HAP-1 (cell line): ENCODE measurements around the gene C16orf86.

Experiments
- DNase-seq, 2 experiments: peaks; one replicate each; pipeline ENCODE4 v3.0.0-alpha.2; 2016 to 2020; ENCODE audit warnings: low spot score in 2 of 2
- H3K27me3 ChIP-seq: fragments of 250-450 bp; sonication (Bioruptor Pico); 2 replicates; pipeline ENCODE4 v1.5.1; 2020; ENCODE audit warnings: low read depth, mild to moderate bottlenecking, moderate library complexity
- H3K36me3 ChIP-seq: fragments of 250-450 bp; sonication (Bioruptor Pico); replicated peaks from 2 replicates; pipeline ENCODE4 v1.5.1; 2020; ENCODE audit warnings: mild to moderate bottlenecking
- H3K4me1 ChIP-seq: fragments of 250-450 bp; sonication (Bioruptor Pico); 2 replicates; pipeline ENCODE4 v1.5.1; 2020; ENCODE audit warnings: mild to moderate bottlenecking
- H3K4me3 ChIP-seq: fragments of 250-450 bp; sonication (Bioruptor Pico); 2 replicates; pipeline ENCODE4 v1.5.1; 2020; ENCODE audit warnings: mild to moderate bottlenecking, moderate library complexity
- H3K9me3 ChIP-seq: fragments of 250-450 bp; sonication (Bioruptor Pico); 2 replicates; pipeline ENCODE4 v1.5.1; 2020; ENCODE audit warnings: mild to moderate bottlenecking, moderate library complexity
- in situ Hi-C: fragments of 300-500 bp; cut with MboI; formaldehyde crosslinking; loops from 3 replicates; pipeline ENCODE4 v1.14.3; 2020; ENCODE audit warnings: low sequenced_read_pairs, inconsistent platforms, mixed read lengths

Gene C16orf86

GRCh38 chr16:67704110-67704509 is 37.5 kb downstream of the C16orf86 start:
- DNase-seq, result no peak
- in situ Hi-C loops, result no loop called here
- peaks cover 6% of the 10 kb centered on the region; the same call in 1 of the 2 replicates for H3K4me1 ChIP-seq
- H3K4me3 ChIP-seq, result no peak overlapping the region
- H3K27me3 ChIP-seq, result no peaks in the 10 kb centered on the region
- no peaks in the 10 kb centered on the region; the same call in 1 of the 2 replicates for H3K9me3 ChIP-seq
- no peaks in the 10 kb centered on the region for H3K36me3 ChIP-seq

DNA sequence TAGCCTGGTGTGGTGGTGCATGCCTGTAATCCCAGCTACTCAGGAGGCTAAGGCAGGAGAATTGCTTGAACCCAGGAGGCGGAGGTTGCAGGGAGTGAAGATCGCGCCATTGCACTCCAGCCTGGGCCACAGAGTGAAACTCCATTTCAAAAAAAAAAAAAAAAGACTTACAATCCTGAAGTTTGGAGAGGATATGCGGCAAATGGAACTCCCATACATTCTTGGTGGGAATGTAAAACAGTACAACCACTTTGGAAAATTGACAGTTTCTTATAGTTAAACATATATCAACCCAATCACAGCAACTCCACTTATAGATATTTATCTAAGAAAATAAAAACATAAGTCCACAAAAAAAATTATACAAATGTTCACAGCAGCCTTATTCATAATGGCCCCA is 40.6 kb downstream of the C16orf86 start:
- H3K9me3 ChIP-seq, result no peaks in the 10 kb centered on the region
- no peak for DNase-seq
- in situ Hi-C loops, result no loop called here

GRCh38 chr16:67707790-67708189 is 41.2 kb downstream of the C16orf86 start:
- Histone ChIP-seq H3K4me1 (peaks cover 12% of the 10 kb centered on the region), H3K4me3 (no peak overlapping the region), H3K27me3 (no peaks in the 10 kb centered on the region), H3K36me3 (no peaks in the 10 kb centered on the region), H3K9me3 (no peaks in the 10 kb centered on the region)
- in situ Hi-C loops, result no loop called here
- no peak for DNase-seq

More for the DNA sequence above, 40.6 kb downstream of the C16orf86 start:
- no peaks in the 10 kb centered on the region for H3K27me3 ChIP-seq
- peaks cover 12% of the 10 kb centered on the region for H3K4me1 ChIP-seq
- no peaks in the 10 kb centered on the region for H3K36me3 ChIP-seq
- no peak overlapping the region for H3K4me3 ChIP-seq

DNA sequence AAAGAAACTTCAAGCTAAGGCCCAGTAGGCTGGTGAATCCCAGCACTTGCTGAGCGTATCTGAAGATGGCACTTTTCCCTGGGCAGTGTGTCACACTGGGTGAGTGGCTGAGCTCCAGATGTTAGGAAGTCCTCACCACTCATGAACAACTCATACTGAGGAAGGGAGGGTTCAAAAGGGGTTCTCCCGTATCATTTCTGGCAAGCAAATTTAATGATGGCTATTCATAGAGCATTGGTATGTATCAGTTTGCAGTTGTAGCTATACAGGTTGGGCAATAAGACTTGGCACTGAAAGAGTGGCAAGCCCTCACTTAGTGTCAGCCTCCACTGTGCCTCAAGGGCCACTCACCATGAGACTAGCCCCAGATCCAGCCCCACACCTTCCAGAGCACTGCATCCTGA is 41.8 kb downstream of the C16orf86 start:
- H3K4me3 ChIP-seq, result no peak overlapping the region
- H3K9me3 ChIP-seq, result no peaks in the 10 kb centered on the region
- H3K27me3 ChIP-seq, result no peaks in the 10 kb centered on the region
- DNase-seq, result no peak
- in situ Hi-C loops, result no loop called here
- no peaks in the 10 kb centered on the region for H3K36me3 ChIP-seq
- peaks cover 12% of the 10 kb centered on the region for H3K4me1 ChIP-seq

- Histone ChIP-seq H3K4me3 (no peak overlapping the region), H3K9me3 (no peaks in the 10 kb centered on the region), H3K27me3 (no peaks in the 10 kb centered on the region), H3K36me3 (no peaks in the 10 kb centered on the region), H3K4me1 (peaks cover 12% of the 10 kb centered on the region)
- no peak for DNase-seq
- in situ Hi-C loops, result no loop called here
Observed at GRCh38 chr16:67709050-67709449, 42.4 kb downstream of the C16orf86 start.

GRCh38 chr16:67710607-67711006 is 44.0 kb downstream of the C16orf86 start:
- Histone ChIP-seq H3K4me1 (peaks cover 12% of the 10 kb centered on the region), H3K9me3 (no peaks in the 10 kb centered on the region), H3K4me3 (no peak overlapping the region), H3K27me3 (no peaks in the 10 kb centered on the region), H3K36me3 (no peaks in the 10 kb centered on the region)
- no peak for DNase-seq
- in situ Hi-C loops, result no loop called here

DNA sequence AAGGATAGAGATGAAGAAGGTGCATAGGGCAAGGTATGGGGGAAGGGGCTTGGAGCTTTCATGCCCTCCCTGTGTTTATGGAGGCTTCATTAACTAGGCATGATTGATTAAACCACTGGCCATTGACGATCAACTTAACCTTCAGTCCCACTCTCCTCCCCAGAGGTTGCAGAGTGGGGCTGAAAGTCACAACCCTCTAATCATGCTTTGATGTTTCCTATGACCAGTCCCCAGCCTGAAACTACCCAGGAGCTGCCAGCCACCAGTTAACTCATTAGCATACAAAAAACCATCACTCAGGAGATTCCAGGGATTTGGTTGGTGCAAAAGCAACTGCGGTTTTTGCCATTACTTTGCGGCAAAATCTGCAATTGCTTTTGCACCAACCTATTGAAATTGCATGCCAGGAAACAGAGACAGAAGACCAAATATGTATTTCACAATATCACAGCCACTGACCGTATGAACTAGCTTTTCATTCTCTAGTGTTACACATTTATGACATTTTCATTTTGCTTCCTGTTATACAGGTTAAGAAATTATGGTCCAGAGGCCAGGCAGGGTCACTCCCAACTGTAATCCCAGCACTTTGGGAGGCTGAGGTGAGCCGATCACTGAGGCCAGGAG is 47.1 kb downstream of the C16orf86 start:
- H3K36me3 ChIP-seq, result no peaks in the 10 kb centered on the region
- no peak for DNase-seq
- no peaks in the 10 kb centered on the region for H3K9me3 ChIP-seq
- H3K4me3 ChIP-seq, result no peak overlapping the region
- no peaks in the 10 kb centered on the region for H3K27me3 ChIP-seq
- peaks cover 15% of the 10 kb centered on the region for H3K4me1 ChIP-seq
- in situ Hi-C loops, result no loop called here

DNA sequence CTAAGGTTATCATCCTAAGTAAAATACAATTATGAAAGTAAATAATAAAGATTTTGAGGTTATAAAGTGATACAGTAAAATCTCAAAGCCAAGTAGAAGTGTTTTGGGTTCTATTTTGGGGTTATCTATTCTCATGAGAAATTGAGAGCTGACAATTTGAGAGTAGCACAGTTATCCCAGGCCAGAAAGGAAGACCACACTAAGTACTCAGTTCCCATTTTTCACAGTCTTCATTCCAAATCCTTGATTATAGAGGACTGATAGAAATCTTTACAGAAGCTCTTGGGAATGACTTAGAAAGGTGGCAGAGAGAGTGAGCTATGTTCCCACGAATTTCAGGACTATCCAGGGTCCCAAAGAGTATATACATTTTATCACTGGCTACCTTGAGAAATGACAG is 47.9 kb downstream of the C16orf86 start:
- Histone ChIP-seq H3K36me3 (no peaks in the 10 kb centered on the region), H3K9me3 (no peaks in the 10 kb centered on the region), H3K4me3 (no peak overlapping the region), H3K4me1 (peaks cover 8% of the 10 kb centered on the region), H3K27me3 (no peaks in the 10 kb centered on the region)
- in situ Hi-C loops, result no loop called here
- no peak for DNase-seq

GRCh38 chr16:67716097-67716496 is 49.5 kb downstream of the C16orf86 start:
- no peaks in the 10 kb centered on the region for H3K36me3 ChIP-seq
- H3K27me3 ChIP-seq, result no peaks in the 10 kb centered on the region
- H3K9me3 ChIP-seq, result no peaks in the 10 kb centered on the region
- H3K4me1 ChIP-seq, result peaks cover 6% of the 10 kb centered on the region; the same call in 1 of the 2 replicates
- in situ Hi-C loops, result no loop called here
- DNase-seq, result no peak
- H3K4me3 ChIP-seq, result no peak overlapping the region
